Stimulated activated naive CD8-positive, alpha-beta T cell treated with anti-CD3 and anti-CD28 coated beads, Interleukin-15, amount 100 ng/mL, for 72 hours (primary cell): Measurements from ENCODE around the gene RYR2.

ENCODE experiments used
- ATAC-seq: fragments of 150-1000 bp; cut with Tn5 transposase; 2 replicates; pipeline ENCODE4 v1.10.0; 2021; ENCODE audit warnings: mild to moderate bottlenecking, moderate library complexity
- DNase-seq, 2 donors: peaks; one replicate each; pipeline ENCODE4 v3.0.0; 2021 to 2022
- H3K27ac Mint-ChIP-seq, 2 donors: one replicate each; pipeline ENCODE4 v1.8.0; 2022; ENCODE audit warnings: mild to moderate bottlenecking in 2 of 2, mixed read lengths in 2 of 2, moderate library complexity in 2 of 2
- H3K27me3 Mint-ChIP-seq: one replicate; pipeline ENCODE4 v1.8.0; 2022; ENCODE audit warnings: mixed read lengths
- H3K4me1 Mint-ChIP-seq: one replicate; pipeline ENCODE4 v1.8.0; 2022; ENCODE audit warnings: mild to moderate bottlenecking, mixed read lengths
- H3K4me3 Mint-ChIP-seq, 2 donors: one replicate each; pipeline ENCODE4 v1.8.0; 2022; ENCODE audit warnings: mild to moderate bottlenecking in 2 of 2, mixed read lengths in 2 of 2, moderate library complexity in 1 of 2
- H3K9me3 Mint-ChIP-seq, 2 donors: one replicate each; pipeline ENCODE4 v1.8.0; 2022; ENCODE audit warnings: mixed read lengths in 2 of 2

RYR2 gene

GRCh38 chr1:237858992-237859391 lies 817.0 kb downstream of the RYR2 start:
- H3K27ac Mint-ChIP-seq, result no peak overlapping the region
- H3K4me1 Mint-ChIP-seq, result no peaks in the 10 kb centered on the region
- ATAC-seq (no peak), DNase-seq (no peak)
- H3K4me3 Mint-ChIP-seq, result no peak overlapping the region
- H3K9me3 Mint-ChIP-seq, result peaks cover 0 to 7% of the 10 kb centered on the region in 2 donors
- H3K27me3 Mint-ChIP-seq, result peaks cover 5% of the 10 kb centered on the region

- no peaks in the 10 kb centered on the region for H3K9me3 Mint-ChIP-seq
- peaks cover 14% of the 10 kb centered on the region for H3K27me3 Mint-ChIP-seq
- no peak overlapping the region for H3K4me3 Mint-ChIP-seq
- H3K4me1 Mint-ChIP-seq, result no peaks in the 10 kb centered on the region
- no peak for DNase-seq
- ATAC-seq, result no peak
- H3K27ac Mint-ChIP-seq, result no peak overlapping the region
These were observed 820.0 kb downstream of the RYR2 start for GRCh38 chr1:237861944-237862343.

- Mint-ChIP-seq H3K27ac (peak overlapping the region in 1 of 2 donors; percentile 25), H3K27me3 (peaks cover 14% of the 10 kb centered on the region), H3K4me1 (no peaks in the 10 kb centered on the region), H3K4me3 (no peak overlapping the region), H3K9me3 (no peaks in the 10 kb centered on the region)
- ATAC-seq (no peak), DNase-seq (no peak)
These were observed 821.2 kb downstream of the RYR2 start for GRCh38 chr1:237863234-237863633.

- DNase-seq (peak; percentile 7 to 11), ATAC-seq (peak; percentile 33)
- H3K9me3 Mint-ChIP-seq, result no peaks in the 10 kb centered on the region
- no peaks in the 10 kb centered on the region for H3K4me1 Mint-ChIP-seq
- H3K27me3 Mint-ChIP-seq, result peaks cover 14% of the 10 kb centered on the region
- peak overlapping the region in 1 of 2 donors; percentile 50 for H3K4me3 Mint-ChIP-seq
- no peak overlapping the region for H3K27ac Mint-ChIP-seq
These were observed 822.6 kb downstream of the RYR2 start for GRCh38 chr1:237864338-237865244.

GRCh38 chr1:237867380-237867888 lies 825.5 kb downstream of the RYR2 start:
- Mint-ChIP-seq H3K27me3 (peaks cover 14% of the 10 kb centered on the region), H3K4me1 (no peaks in the 10 kb centered on the region), H3K27ac (no peak overlapping the region), H3K4me3 (no peak overlapping the region), H3K9me3 (no peaks in the 10 kb centered on the region)
- DNase-seq (no peak), ATAC-seq (no peak)

GRCh38 chr1:237868817-237869600 lies 827.0 kb downstream of the RYR2 start:
- DNase-seq (no peak), ATAC-seq (no peak)
- Mint-ChIP-seq H3K9me3 (no peaks in the 10 kb centered on the region), H3K27ac (peak overlapping the region in 1 of 2 donors; percentile 19), H3K4me1 (no peaks in the 10 kb centered on the region), H3K27me3 (peaks cover 9% of the 10 kb centered on the region), H3K4me3 (no peak overlapping the region)

GRCh38 chr1:237873487-237874211 lies 831.7 kb downstream of the RYR2 start:
- no peaks in the 10 kb centered on the region for H3K9me3 Mint-ChIP-seq

GRCh38 chr1:237875291-237875690 lies 833.3 kb downstream of the RYR2 start:
- H3K4me3 Mint-ChIP-seq, result no peak overlapping the region
- H3K27ac Mint-ChIP-seq, result no peak overlapping the region
- H3K9me3 Mint-ChIP-seq, result no peaks in the 10 kb centered on the region
- H3K27me3 Mint-ChIP-seq, result no peaks in the 10 kb centered on the region
- no peaks in the 10 kb centered on the region for H3K4me1 Mint-ChIP-seq
- no peak for DNase-seq
- no peak for ATAC-seq

More at GRCh38 chr1:237873487-237874211, 831.7 kb downstream of the RYR2 start:
- H3K27ac Mint-ChIP-seq, result no peak overlapping the region
- no peaks in the 10 kb centered on the region for H3K4me1 Mint-ChIP-seq
- H3K27me3 Mint-ChIP-seq, result no peaks in the 10 kb centered on the region
- H3K4me3 Mint-ChIP-seq, result no peak overlapping the region
- no peak for DNase-seq
- ATAC-seq, result no peak

GRCh38 chr1:237877631-237878030 lies 835.6 kb downstream of the RYR2 start:
- Mint-ChIP-seq H3K4me1 (no peaks in the 10 kb centered on the region), H3K27ac (no peak overlapping the region), H3K4me3 (no peak overlapping the region), H3K9me3 (peaks cover 0 to 4% of the 10 kb centered on the region in 2 donors), H3K27me3 (no peaks in the 10 kb centered on the region)
- ATAC-seq (no peak), DNase-seq (no peak)

- ATAC-seq, result no peak
- H3K4me1 Mint-ChIP-seq, result no peaks in the 10 kb centered on the region
- H3K4me3 Mint-ChIP-seq, result no peak overlapping the region
- DNase-seq, result no peak
- H3K9me3 Mint-ChIP-seq, result peaks cover 0 to 10% of the 10 kb centered on the region in 2 donors
- H3K27ac Mint-ChIP-seq, result no peak overlapping the region
- H3K27me3 Mint-ChIP-seq, result no peaks in the 10 kb centered on the region
These were observed 836.4 kb downstream of the RYR2 start for GRCh38 chr1:237878406-237878805.

- Mint-ChIP-seq H3K4me1 (no peaks in the 10 kb centered on the region), H3K9me3 (peaks cover 0 to 16% of the 10 kb centered on the region in 2 donors), H3K27ac (no peak overlapping the region), H3K27me3 (no peaks in the 10 kb centered on the region), H3K4me3 (no peak overlapping the region)
- DNase-seq (no peak), ATAC-seq (no peak)
These were observed 837.2 kb downstream of the RYR2 start for GRCh38 chr1:237879195-237879594.
